Spleen (tissue), 7 donors: ENCODE results near the gene DNAI2.

ENCODE experiments used
- CTCF ChIP-seq, 11 experiments: fragments of 200-600 bp in 7 of 11; fragments of 450-650 bp in 4 of 11; sonication (generic) in 4 of 11; IDR thresholded peaks in 8 of 11; conservative IDR thresholded peaks in 3 of 11; 1 replicate in 7 of 11; 2 replicates in 4 of 11; pipeline versions ENCODE4 v1.4.0 to v1.8.0; 2016 to 2021; ENCODE audit warnings: antibody characterized with exemption in 11 of 11, inconsistent platforms in 4 of 11, mild to moderate bottlenecking in 1 of 11
- POLR2AphosphoS5 ChIP-seq, 3 donors: sonication (generic); formaldehyde crosslinking; IDR thresholded peaks; one replicate each; pipeline ENCODE4 v1.5.1; 2017; ENCODE audit warnings: antibody characterized with exemption in 3 of 3
- donor health status: DM: no; HTN: no; CAD: no; lungs with moderate emphysema.
- donor health status: DM: no; HTN: no; CAD: no.
- donor health status: DM: no; HTN: no; CAD: no.

DNA sequence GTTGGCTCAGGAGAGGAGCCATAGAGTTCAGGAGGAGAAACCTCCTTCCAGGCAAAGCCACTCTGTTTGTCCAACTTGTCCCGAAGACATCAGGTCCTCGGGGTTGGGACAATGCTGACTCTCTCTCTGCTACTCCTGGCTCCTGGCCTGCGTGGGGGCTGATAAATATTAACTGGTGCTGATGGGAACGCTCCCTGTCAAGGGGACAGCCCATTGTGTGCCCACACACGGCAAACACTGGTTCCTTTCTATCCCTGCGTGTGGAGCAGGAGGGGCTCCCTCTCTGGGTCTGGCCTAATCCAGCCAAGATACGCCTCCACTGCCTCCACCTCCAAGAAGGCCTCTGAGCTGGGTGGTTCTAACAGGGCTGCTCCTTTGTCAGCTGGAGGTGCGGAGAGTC lies 56.4 kb downstream of the DNAI2 start:
- TF ChIP-seq CTCF (IDR thresholded peaks at IDR 0.05 in 8 of 11, conservative IDR thresholded peaks at IDR 0.05 in 3 of 11) (no peak), POLR2AphosphoS5 (IDR thresholded peaks at IDR 0.05) (no peak)
